Body of pancreas (tissue), 4 donors: Measurements from ENCODE around the gene TFDP1.

Experiments used
- POLR2A ChIP-seq, 3 donors: fragments of 450-650 bp; IDR thresholded peaks; one replicate each; pipeline ENCODE4 v1.6.1; 2016; ENCODE audit warnings: antibody characterized with exemption in 3 of 3, mild to moderate bottlenecking in 2 of 3
- TF ChIP-seq, protein P1 (sequence below), 7 experiments: fragments of 450-650 bp in 4 of 7; fragments of 200-600 bp in 3 of 7; sonication (generic) in 3 of 7; IDR thresholded peaks; one replicate each; pipeline ENCODE4 v1.5.1; 2016 to 2019; ENCODE audit warnings: antibody characterized with exemption in 7 of 7

DNA sequence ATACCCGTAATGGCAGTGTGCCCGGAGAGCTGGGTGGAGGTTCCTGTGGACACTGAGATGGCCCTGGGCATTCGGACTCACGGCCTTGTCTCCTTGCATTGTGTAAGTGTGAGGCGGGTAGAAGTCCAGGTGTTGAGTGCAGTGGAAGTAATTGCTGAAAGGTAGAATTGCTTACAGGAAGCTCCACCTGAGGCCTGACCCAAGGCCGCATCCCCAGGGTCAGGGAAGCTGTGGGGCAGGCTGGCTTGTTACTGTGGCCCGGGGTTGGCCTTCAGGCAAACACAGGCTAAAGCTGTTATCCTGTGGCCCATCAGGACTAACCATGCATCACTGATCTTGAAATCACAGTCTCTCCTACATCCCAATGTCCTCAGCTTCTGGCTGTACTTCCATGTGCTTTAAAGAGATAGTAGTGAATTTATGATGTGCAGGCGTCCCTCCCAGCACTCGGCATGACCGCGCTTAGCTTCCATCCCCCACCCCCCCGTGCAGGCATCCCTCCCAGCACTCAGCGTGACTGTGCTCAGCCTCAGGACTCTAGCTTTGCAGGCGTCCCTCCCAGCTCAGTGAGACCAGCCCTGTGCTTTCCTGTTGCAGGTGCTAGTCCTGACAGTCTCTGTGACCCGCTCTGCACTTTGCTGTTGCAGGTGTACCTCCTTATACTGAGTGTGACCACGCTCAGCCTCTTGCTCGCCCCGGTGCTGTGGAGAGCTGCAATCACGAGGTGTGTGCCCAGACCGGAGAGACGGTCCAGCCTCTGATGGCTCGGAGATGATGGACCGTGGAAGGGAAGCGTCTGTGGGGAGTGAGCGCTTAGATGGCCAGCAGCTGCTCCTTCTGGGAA, 35.6 kb upstream of the TFDP1 start:
- TF ChIP-seq, protein P1, sequence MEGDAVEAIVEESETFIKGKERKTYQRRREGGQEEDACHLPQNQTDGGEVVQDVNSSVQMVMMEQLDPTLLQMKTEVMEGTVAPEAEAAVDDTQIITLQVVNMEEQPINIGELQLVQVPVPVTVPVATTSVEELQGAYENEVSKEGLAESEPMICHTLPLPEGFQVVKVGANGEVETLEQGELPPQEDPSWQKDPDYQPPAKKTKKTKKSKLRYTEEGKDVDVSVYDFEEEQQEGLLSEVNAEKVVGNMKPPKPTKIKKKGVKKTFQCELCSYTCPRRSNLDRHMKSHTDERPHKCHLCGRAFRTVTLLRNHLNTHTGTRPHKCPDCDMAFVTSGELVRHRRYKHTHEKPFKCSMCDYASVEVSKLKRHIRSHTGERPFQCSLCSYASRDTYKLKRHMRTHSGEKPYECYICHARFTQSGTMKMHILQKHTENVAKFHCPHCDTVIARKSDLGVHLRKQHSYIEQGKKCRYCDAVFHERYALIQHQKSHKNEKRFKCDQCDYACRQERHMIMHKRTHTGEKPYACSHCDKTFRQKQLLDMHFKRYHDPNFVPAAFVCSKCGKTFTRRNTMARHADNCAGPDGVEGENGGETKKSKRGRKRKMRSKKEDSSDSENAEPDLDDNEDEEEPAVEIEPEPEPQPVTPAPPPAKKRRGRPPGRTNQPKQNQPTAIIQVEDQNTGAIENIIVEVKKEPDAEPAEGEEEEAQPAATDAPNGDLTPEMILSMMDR (IDR thresholded peaks at IDR 0.05) = no peak
- no peak for TF ChIP-seq POLR2A (IDR thresholded peaks at IDR 0.05)
